ENCODE measurements around the gene LRRK2.

DNA sequence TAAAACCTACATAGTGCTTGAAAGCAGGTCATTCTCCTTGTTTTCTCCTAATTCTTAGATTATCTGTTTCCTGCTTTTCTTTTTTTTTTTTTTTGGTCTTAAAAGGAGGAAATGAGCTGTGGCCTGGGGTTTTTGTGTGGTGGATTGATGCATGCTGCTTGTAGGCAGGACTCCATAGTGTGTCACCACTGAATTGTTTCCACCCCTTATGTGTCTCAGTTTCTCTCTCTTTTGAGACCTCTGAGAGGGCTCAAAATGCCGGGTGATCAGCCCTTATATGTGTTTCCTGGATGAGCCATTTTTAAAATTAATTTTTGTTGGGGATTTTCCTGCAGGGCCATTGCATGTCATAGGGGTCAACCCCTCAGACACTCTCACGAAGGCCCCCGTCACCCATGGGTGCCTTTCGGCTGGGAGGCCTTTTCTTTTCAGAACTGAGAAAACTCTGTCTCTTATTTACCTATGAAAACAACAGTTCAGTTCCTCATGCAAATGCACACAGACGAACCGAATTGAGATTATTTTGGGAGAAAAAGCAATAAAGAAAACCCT lies 32.0 kb upstream of the LRRK2 start:
- TF ChIP-seq, protein P1, sequence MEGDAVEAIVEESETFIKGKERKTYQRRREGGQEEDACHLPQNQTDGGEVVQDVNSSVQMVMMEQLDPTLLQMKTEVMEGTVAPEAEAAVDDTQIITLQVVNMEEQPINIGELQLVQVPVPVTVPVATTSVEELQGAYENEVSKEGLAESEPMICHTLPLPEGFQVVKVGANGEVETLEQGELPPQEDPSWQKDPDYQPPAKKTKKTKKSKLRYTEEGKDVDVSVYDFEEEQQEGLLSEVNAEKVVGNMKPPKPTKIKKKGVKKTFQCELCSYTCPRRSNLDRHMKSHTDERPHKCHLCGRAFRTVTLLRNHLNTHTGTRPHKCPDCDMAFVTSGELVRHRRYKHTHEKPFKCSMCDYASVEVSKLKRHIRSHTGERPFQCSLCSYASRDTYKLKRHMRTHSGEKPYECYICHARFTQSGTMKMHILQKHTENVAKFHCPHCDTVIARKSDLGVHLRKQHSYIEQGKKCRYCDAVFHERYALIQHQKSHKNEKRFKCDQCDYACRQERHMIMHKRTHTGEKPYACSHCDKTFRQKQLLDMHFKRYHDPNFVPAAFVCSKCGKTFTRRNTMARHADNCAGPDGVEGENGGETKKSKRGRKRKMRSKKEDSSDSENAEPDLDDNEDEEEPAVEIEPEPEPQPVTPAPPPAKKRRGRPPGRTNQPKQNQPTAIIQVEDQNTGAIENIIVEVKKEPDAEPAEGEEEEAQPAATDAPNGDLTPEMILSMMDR (conservative IDR thresholded peaks at IDR 0.05; ENCODE audit: low read depth, low read length): no peak
- no peak for TF ChIP-seq EZH2 (IDR thresholded peaks at IDR 0.05; ENCODE audit: borderline replicate concordance, low read depth, low read length, poor library complexity, severe bottlenecking)

All from A673 (cell line).